ENCODE data around the gene SPEM2. TPM values are rescaled to one million over a fixed set of nuclear protein-coding genes. Genes with fewer than 3 reads are reported as not detected.

Gene SPEM2
- total RNA-seq, 1 donor from 2014 or later: not detected

- intact Hi-C loops (cut with micrococcal nuclease): no loop called here
- Mint-ChIP-seq H3K4me1 (peaks cover 18% of the 10 kb centered on the region), H3K9me3 (no peaks in the 10 kb centered on the region), H3K36me3 (ENCODE audit: low read depth) (peaks cover 2% of the 10 kb centered on the region), H3K27me3 (peaks cover 32% of the 10 kb centered on the region), H3K4me3 (peak within 1 kb of the TSS; percentile 45), H3K27ac (no peak within 1 kb of the TSS)
- DNase-seq: no peak
Measured at GRCh38 chr17:7407485-7408251, 17.7 kb upstream of the SPEM2 start, which contains the start of gene NLGN2. TSS of gene NLGN2 (plus strand) at chr17:7407845. CDS start at chr17:7408256, 411 bp downstream.

GRCh38 chr17:7408252-7408727 is 17.1 kb upstream of the SPEM2 start:
- Mint-ChIP-seq H3K36me3 (ENCODE audit: low read depth) (peaks cover 2% of the 10 kb centered on the region), H3K9me3 (no peaks in the 10 kb centered on the region), H3K27me3 (peaks cover 32% of the 10 kb centered on the region), H3K4me3 (no peak overlapping the region), H3K4me1 (peaks cover 12% of the 10 kb centered on the region), H3K27ac (no peak overlapping the region)
- no peak for DNase-seq
- intact Hi-C loops (cut with micrococcal nuclease): no loop called here

GRCh38 chr17:7408863-7409262 is 16.6 kb upstream of the SPEM2 start:
- Mint-ChIP-seq H3K4me1 (peaks cover 10% of the 10 kb centered on the region), H3K36me3 (ENCODE audit: low read depth) (peaks cover 2% of the 10 kb centered on the region), H3K4me3 (no peak overlapping the region), H3K27me3 (peaks cover 32% of the 10 kb centered on the region), H3K9me3 (no peaks in the 10 kb centered on the region), H3K27ac (no peak overlapping the region)
- intact Hi-C loops (cut with micrococcal nuclease): no loop called here
- DNase-seq: no peak

- peak overlapping the region; percentile 6 for H3K27ac Mint-ChIP-seq
Measured at GRCh38 chr17:7409716-7410115, 15.7 kb upstream of the SPEM2 start.

GRCh38 chr17:7410634-7411426 is 14.6 kb upstream of the SPEM2 start:
- no peak for DNase-seq
- intact Hi-C loops (cut with micrococcal nuclease): no loop called here
- Mint-ChIP-seq H3K27me3 (peaks cover 26% of the 10 kb centered on the region), H3K27ac (no peak overlapping the region), H3K4me3 (no peak overlapping the region), H3K4me1 (peaks cover 6% of the 10 kb centered on the region), H3K9me3 (no peaks in the 10 kb centered on the region), H3K36me3 (ENCODE audit: low read depth) (peaks cover 2% of the 10 kb centered on the region)

More at GRCh38 chr17:7409716-7410115, 15.7 kb upstream of the SPEM2 start:
- peaks cover 32% of the 10 kb centered on the region for H3K27me3 Mint-ChIP-seq
- no peak overlapping the region for H3K4me3 Mint-ChIP-seq
- H3K36me3 Mint-ChIP-seq (ENCODE audit: low read depth): peaks cover 2% of the 10 kb centered on the region
- H3K9me3 Mint-ChIP-seq: no peaks in the 10 kb centered on the region
- DNase-seq: no peak
- H3K4me1 Mint-ChIP-seq: peaks cover 10% of the 10 kb centered on the region
- intact Hi-C loops (cut with micrococcal nuclease): no loop called here

GRCh38 chr17:7411427-7411750 is 14.0 kb upstream of the SPEM2 start:
- intact Hi-C loops (cut with micrococcal nuclease): no loop called here
- Mint-ChIP-seq H3K27ac (no peak overlapping the region), H3K4me3 (no peak overlapping the region), H3K9me3 (no peaks in the 10 kb centered on the region), H3K4me1 (peaks cover 2% of the 10 kb centered on the region), H3K27me3 (peaks cover 21% of the 10 kb centered on the region), H3K36me3 (ENCODE audit: low read depth) (peaks cover 2% of the 10 kb centered on the region)
- DNase-seq: no peak

- no peaks in the 10 kb centered on the region for H3K4me1 Mint-ChIP-seq
- H3K36me3 Mint-ChIP-seq (ENCODE audit: low read depth): peaks cover 2% of the 10 kb centered on the region
Measured at GRCh38 chr17:7413346-7413985, 11.9 kb upstream of the SPEM2 start.

GRCh38 chr17:7414837-7415236 is 10.6 kb upstream of the SPEM2 start:
- intact Hi-C loops (cut with micrococcal nuclease): no loop called here
- H3K27ac Mint-ChIP-seq: no peak overlapping the region
- no peak overlapping the region for H3K4me3 Mint-ChIP-seq
- H3K4me1 Mint-ChIP-seq: no peaks in the 10 kb centered on the region
- no peaks in the 10 kb centered on the region for H3K9me3 Mint-ChIP-seq
- no peaks in the 10 kb centered on the region for H3K36me3 Mint-ChIP-seq (ENCODE audit: low read depth)
- H3K27me3 Mint-ChIP-seq: peaks cover 4% of the 10 kb centered on the region
- DNase-seq: no peak

More at GRCh38 chr17:7413346-7413985, 11.9 kb upstream of the SPEM2 start:
- H3K27ac Mint-ChIP-seq: no peak overlapping the region
- H3K9me3 Mint-ChIP-seq: no peaks in the 10 kb centered on the region
- no peak overlapping the region for H3K4me3 Mint-ChIP-seq
- peaks cover 12% of the 10 kb centered on the region for H3K27me3 Mint-ChIP-seq
- intact Hi-C loops (cut with micrococcal nuclease): no loop called here
- no peak for DNase-seq

GRCh38 chr17:7415784-7416183 is 9.6 kb upstream of the SPEM2 start:
- H3K9me3 Mint-ChIP-seq: no peaks in the 10 kb centered on the region
- no peak for DNase-seq
- no peak overlapping the region for H3K4me3 Mint-ChIP-seq
- H3K27ac Mint-ChIP-seq: no peak overlapping the region
- intact Hi-C loops (cut with micrococcal nuclease): no loop called here
- no peaks in the 10 kb centered on the region for H3K27me3 Mint-ChIP-seq
- H3K36me3 Mint-ChIP-seq (ENCODE audit: low read depth): no peaks in the 10 kb centered on the region
- H3K4me1 Mint-ChIP-seq: no peaks in the 10 kb centered on the region

GRCh38 chr17:7416323-7416722 is 9.1 kb upstream of the SPEM2 start:
- peak; percentile 66 for DNase-seq
- H3K27ac Mint-ChIP-seq: no peak overlapping the region
- intact Hi-C loops (cut with micrococcal nuclease): no loop called here
- no peaks in the 10 kb centered on the region for H3K27me3 Mint-ChIP-seq
- H3K36me3 Mint-ChIP-seq (ENCODE audit: low read depth): no peaks in the 10 kb centered on the region
- H3K4me1 Mint-ChIP-seq: no peaks in the 10 kb centered on the region
- H3K4me3 Mint-ChIP-seq: no peak overlapping the region
- no peaks in the 10 kb centered on the region for H3K9me3 Mint-ChIP-seq

- no peak overlapping the region for H3K27ac Mint-ChIP-seq
- H3K4me3 Mint-ChIP-seq: no peak overlapping the region
- no peaks in the 10 kb centered on the region for H3K4me1 Mint-ChIP-seq
- intact Hi-C loops (cut with micrococcal nuclease): no loop called here
- no peaks in the 10 kb centered on the region for H3K9me3 Mint-ChIP-seq
- no peak for DNase-seq
- no peaks in the 10 kb centered on the region for H3K36me3 Mint-ChIP-seq (ENCODE audit: low read depth)
- no peaks in the 10 kb centered on the region for H3K27me3 Mint-ChIP-seq
Measured at GRCh38 chr17:7417056-7417655, 8.3 kb upstream of the SPEM2 start.

- no peak for DNase-seq
- Mint-ChIP-seq H3K4me3 (no peak overlapping the region), H3K27ac (no peak overlapping the region), H3K27me3 (no peaks in the 10 kb centered on the region), H3K9me3 (no peaks in the 10 kb centered on the region), H3K4me1 (no peaks in the 10 kb centered on the region), H3K36me3 (ENCODE audit: low read depth) (no peaks in the 10 kb centered on the region)
- intact Hi-C loops (cut with micrococcal nuclease): no loop called here
Measured at GRCh38 chr17:7418472-7419152, 6.8 kb upstream of the SPEM2 start.
